Measurements from ENCODE around the gene KRT82. TPM values are rescaled to one million over a fixed set of nuclear protein-coding genes. Genes with fewer than 3 reads are reported as not detected.

Gene KRT82
- total and polyA plus RNA-seq, 8 donors = not detected

- DNase-seq (no peak), FAIRE-seq (no peak), ATAC-seq (no peak)
- H3K27me3 ChIP-seq = no peaks in the 10 kb centered on the region
- 83 to 92% methylated on average over 2 of the region's 2 CpGs for WGBS, 2 donors
- H3K27ac ChIP-seq = no peak overlapping the region
- intact Hi-C loops (cut with DNase I) = loop anchor here in 1 of 3 donors (10.0 kb wide), 1 partner anchor 187 kb away; the partner anchor contains the start of gene KRT74
- H3K36me3 ChIP-seq = no peaks in the 10 kb centered on the region
- TF ChIP-seq, protein P1, sequence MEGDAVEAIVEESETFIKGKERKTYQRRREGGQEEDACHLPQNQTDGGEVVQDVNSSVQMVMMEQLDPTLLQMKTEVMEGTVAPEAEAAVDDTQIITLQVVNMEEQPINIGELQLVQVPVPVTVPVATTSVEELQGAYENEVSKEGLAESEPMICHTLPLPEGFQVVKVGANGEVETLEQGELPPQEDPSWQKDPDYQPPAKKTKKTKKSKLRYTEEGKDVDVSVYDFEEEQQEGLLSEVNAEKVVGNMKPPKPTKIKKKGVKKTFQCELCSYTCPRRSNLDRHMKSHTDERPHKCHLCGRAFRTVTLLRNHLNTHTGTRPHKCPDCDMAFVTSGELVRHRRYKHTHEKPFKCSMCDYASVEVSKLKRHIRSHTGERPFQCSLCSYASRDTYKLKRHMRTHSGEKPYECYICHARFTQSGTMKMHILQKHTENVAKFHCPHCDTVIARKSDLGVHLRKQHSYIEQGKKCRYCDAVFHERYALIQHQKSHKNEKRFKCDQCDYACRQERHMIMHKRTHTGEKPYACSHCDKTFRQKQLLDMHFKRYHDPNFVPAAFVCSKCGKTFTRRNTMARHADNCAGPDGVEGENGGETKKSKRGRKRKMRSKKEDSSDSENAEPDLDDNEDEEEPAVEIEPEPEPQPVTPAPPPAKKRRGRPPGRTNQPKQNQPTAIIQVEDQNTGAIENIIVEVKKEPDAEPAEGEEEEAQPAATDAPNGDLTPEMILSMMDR (IDR thresholded peaks at IDR 0.05) = no peak
- H3K4me3 ChIP-seq = no peak overlapping the region
- no peaks in the 10 kb centered on the region for H3K4me1 ChIP-seq
- H3K9me3 ChIP-seq = no peaks in the 10 kb centered on the region
Measured at GRCh38 chr12:52387859-52388258, 18.3 kb downstream of the KRT82 start.

DNA sequence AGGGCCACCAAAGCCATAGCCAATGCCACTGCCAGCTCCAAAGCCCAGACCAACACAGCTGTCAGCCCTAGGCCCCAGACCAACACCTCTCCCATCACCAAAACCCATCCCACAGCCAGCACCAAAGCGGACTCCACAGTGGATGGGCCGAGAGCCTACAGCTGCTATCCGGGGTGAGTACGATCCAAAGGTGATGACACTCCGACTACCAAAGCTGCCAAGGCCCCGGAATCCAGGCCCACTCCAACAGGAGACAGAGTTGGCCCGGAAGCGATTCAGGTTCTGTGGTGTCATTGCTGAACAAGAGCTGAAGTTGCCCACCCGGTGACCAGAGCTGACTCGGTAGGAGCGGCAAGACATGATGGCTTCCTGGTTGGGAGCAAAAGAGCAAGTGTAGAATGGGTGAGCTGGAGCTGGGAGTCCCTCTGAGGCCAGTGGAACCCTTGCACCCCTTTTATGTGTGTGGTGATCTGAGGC, 20.9 kb downstream of the KRT82 start, which contains the start of gene KRT84:
Gene KRT84, minus strand, starts transcription at position 427 of the 477 bp plus-strand sequence. Its CDS starts 67 bp downstream, at position 360.
- Histone ChIP-seq H3K36me3 (no peaks in the 10 kb centered on the region), H3K27ac (no peak within 1 kb of the TSS), H3K4me1 (no peaks in the 10 kb centered on the region), H3K4me3 (no peak within 1 kb of the TSS), H3K9me3 (no peaks in the 10 kb centered on the region), H3K27me3 (no peaks in the 10 kb centered on the region)
- 94 to 95% methylated on average over 11 of the region's 11 CpGs for WGBS, 2 donors
- intact Hi-C loops (cut with DNase I) = loop anchor here in 1 of 3 donors (10.0 kb wide), 1 partner anchor 190 kb away; the partner anchor contains the start of gene KRT74
- FAIRE-seq = no peak
- no peak for ATAC-seq
- TF ChIP-seq, protein P1 (IDR thresholded peaks at IDR 0.05) = no peak
- no peak for DNase-seq

DNA sequence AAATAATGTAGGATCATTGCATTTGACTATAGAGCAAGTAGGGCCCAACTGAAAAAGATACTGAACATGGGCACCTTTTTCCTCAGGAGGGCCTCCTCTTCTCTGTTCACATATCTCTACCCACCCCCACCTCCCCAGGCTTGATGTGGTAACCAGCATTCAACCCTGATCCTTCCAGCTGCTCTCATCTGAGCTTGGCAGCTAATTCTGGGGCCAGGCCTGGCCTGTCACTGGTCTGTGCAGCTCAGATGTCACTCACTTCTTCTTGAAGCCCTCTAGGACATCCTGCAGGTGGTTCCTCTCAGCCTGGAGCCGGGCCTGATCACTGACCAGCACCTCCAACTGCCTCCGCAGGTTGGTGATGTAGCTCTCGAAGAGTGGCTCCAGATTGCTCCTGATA, 22.8 kb downstream of the KRT82 start:
- H3K36me3 ChIP-seq = no peaks in the 10 kb centered on the region
- H3K27me3 ChIP-seq = no peaks in the 10 kb centered on the region
- DNase-seq (no peak), ATAC-seq (no peak), FAIRE-seq (no peak)
- H3K4me1 ChIP-seq = no peaks in the 10 kb centered on the region
- no peaks in the 10 kb centered on the region for H3K9me3 ChIP-seq
- no peak overlapping the region for H3K4me3 ChIP-seq
- intact Hi-C loops (cut with DNase I) = loop anchor here in 1 of 3 donors (10.0 kb wide), 1 partner anchor 191 kb away; the partner anchor contains the start of gene KRT74
- no peak overlapping the region for H3K27ac ChIP-seq
- WGBS, 2 donors = 89 to 95% methylated on average over 3 of the region's 3 CpGs
- TF ChIP-seq, protein P1 (IDR thresholded peaks at IDR 0.05) = no peak

GRCh38 chr12:52382854-52383253, 23.3 kb downstream of the KRT82 start:
- Histone ChIP-seq H3K27ac (no peak overlapping the region), H3K4me3 (no peak overlapping the region), H3K36me3 (no peaks in the 10 kb centered on the region), H3K27me3 (no peaks in the 10 kb centered on the region), H3K4me1 (no peaks in the 10 kb centered on the region), H3K9me3 (no peaks in the 10 kb centered on the region)
- TF ChIP-seq, protein P1 (IDR thresholded peaks at IDR 0.05) = no peak
- ATAC-seq = no peak
- DNase-seq = no peak
- 73 to 85% methylated on average over 2 of the region's 2 CpGs for WGBS, 2 donors
- FAIRE-seq = no peak
- intact Hi-C loops (cut with DNase I) = loop anchor here in 1 of 3 donors (10.0 kb wide), 1 partner anchor 192 kb away; the partner anchor contains the start of gene KRT74

GRCh38 chr12:52381206-52381605, 24.9 kb downstream of the KRT82 start:
- no peak for ATAC-seq

More at GRCh38 chr12:52381206-52381605, 24.9 kb downstream of the KRT82 start:
- no peaks in the 10 kb centered on the region for H3K36me3 ChIP-seq
- H3K27ac ChIP-seq = no peak overlapping the region
- H3K4me1 ChIP-seq = no peaks in the 10 kb centered on the region
- DNase-seq = no peak
- WGBS, 2 donors = 80 to 86% methylated on average over 8 of the region's 8 CpGs
- H3K9me3 ChIP-seq = no peaks in the 10 kb centered on the region
- intact Hi-C loops (cut with DNase I) = loop anchor here in 1 of 3 donors (10.0 kb wide), 1 partner anchor 194 kb away; the partner anchor contains the start of gene KRT74
- no peaks in the 10 kb centered on the region for H3K27me3 ChIP-seq
- TF ChIP-seq, protein P1 (IDR thresholded peaks at IDR 0.05) = no peak
- no peak for FAIRE-seq
- no peak overlapping the region for H3K4me3 ChIP-seq
